A549 (cell line): ENCODE measurements around the gene AMN1. TPM values are rescaled to one million over a fixed set of nuclear protein-coding genes. Genes with fewer than 3 reads are reported as not detected.

ENCODE experiments used
- ATAC-seq, 2 experiments: fragments of 200-7000 bp in 1 of 2; fragments of >200 bp in 1 of 2; cut with Nextera tagmentation in 1 of 2; cut with Tn5 transposase in 1 of 2; 3 replicates each; pipeline versions ENCODE4 v1.8.0 to v1.9.1; 2018 to 2020; ENCODE audit warnings: mild to moderate bottlenecking in 1 of 2, moderate library complexity in 1 of 2
- CTCF ChIA-PET: fragments of 300-600 bp; sonication (Branson Sonifier 250); formaldehyde crosslinking; extraction: SDS; loops from one replicate; lab custom pipeline; 2021; ENCODE audit warnings: antibody characterized with exemption, inconsistent platforms; lab: Yijun Ruan, JAX
- POLR2A ChIA-PET: fragments of 350-600 bp; formaldehyde crosslinking; extraction: SDS; loops from one replicate; lab custom pipeline; 2021; ENCODE audit warnings: antibody characterized with exemption, inconsistent platforms; lab: Yijun Ruan, JAX
- DNase-seq, 2 experiments: peaks; one replicate each; pipeline versions ENCODE4 v3.0.0 to v3.0.0-alpha.2; 2011 to 2016; ENCODE audit warnings: low read depth in 1 of 2, low spot score in 1 of 2
- FAIRE-seq: peaks from 2 replicates; lab custom pipeline; 2011; peaks lifted over from hg19 to GRCh38; lab: Jason Lieb, UNC
- H3K27ac ChIP-seq, 2 experiments: fragments of >200 bp; sonication (Bioruptor Twin); formaldehyde crosslinking; 3 replicates each; pipeline ENCODE4 v1.5.1; 2016 to 2017
- H3K4me1 ChIP-seq: fragments of >200 bp; sonication (Bioruptor Twin); formaldehyde crosslinking; 3 replicates; pipeline ENCODE4 v1.6.1; 2016
- H3K4me2 ChIP-seq: fragments of >200 bp; sonication (Bioruptor Twin); formaldehyde crosslinking; 3 replicates; pipeline ENCODE4 v1.6.1; 2016
- H3K4me3 ChIP-seq: fragments of >200 bp; sonication (Bioruptor Twin); formaldehyde crosslinking; 3 replicates; pipeline ENCODE4 v1.5.1; 2016
- H3K9me3 ChIP-seq: fragments of >200 bp; sonication (Bioruptor Twin); formaldehyde crosslinking; 3 replicates; pipeline ENCODE4 v1.6.1; 2016
- ATOH8 ChIP-seq: fragments of 250-450 bp; sonication (Bioruptor Pico); IDR thresholded peaks from 2 replicates; pipeline ENCODE4 v1.5.0; 2020; ENCODE audit warnings: low read depth, mild to moderate bottlenecking, moderate library complexity
- BHLHE40 ChIP-seq: IDR thresholded peaks from 2 replicates; pipeline ENCODE4 v1.6.1; 2012; ENCODE audit warnings: low read depth, low read length, inconsistent platforms
- CEBPB ChIP-seq, 2 experiments: fragments of >200 bp in 1 of 2; sonication (Bioruptor Twin) in 1 of 2; formaldehyde crosslinking in 1 of 2; IDR thresholded peaks; 2 replicates each; pipeline ENCODE4 v1.6.1; 2012 to 2016
- CHD2 ChIP-seq: fragments of 150-350 bp; IDR thresholded peaks from 2 replicates; pipeline ENCODE4 v1.6.1; 2014; ENCODE audit warnings: low read length; ENCODE audit not compliant: partially characterized antibody
- CTCF ChIP-seq: fragments of >200 bp; sonication (Bioruptor Twin); formaldehyde crosslinking; IDR thresholded peaks from 3 replicates; pipeline ENCODE4 v1.5.1; 2016
- FOSL2 ChIP-seq, 2 experiments: fragments of 450-650 bp in 1 of 2; fragments of >200 bp in 1 of 2; sonication (Bioruptor Twin) in 1 of 2; formaldehyde crosslinking; IDR thresholded peaks; 2 replicates each; pipeline versions ENCODE4 v1.5.0 to v1.6.1; 2016 to 2020; ENCODE audit warnings: mild to moderate bottlenecking in 1 of 2, moderate library complexity in 1 of 2
- FOXS1 ChIP-seq: fragments of 250-450 bp; sonication (Bioruptor Pico); IDR thresholded peaks from 2 replicates; pipeline ENCODE4 v1.5.0; 2020; ENCODE audit warnings: mild to moderate bottlenecking, moderate library complexity
- GATA3 ChIP-seq: IDR thresholded peaks from 2 replicates; pipeline ENCODE4 v1.6.1; 2012; ENCODE audit warnings: borderline replicate concordance
- MYC ChIP-seq: IDR thresholded peaks from 2 replicates; pipeline ENCODE4 v1.6.1; 2012; ENCODE audit warnings: mild to moderate bottlenecking, inconsistent platforms, low read length, improper control_type of control experiment, borderline replicate concordance
- NFE2L2 ChIP-seq: fragments of 150-350 bp; conservative IDR thresholded peaks from 2 replicates; pipeline ENCODE4 v1.6.1; 2014; ENCODE audit warnings: low read length
- PHF8 ChIP-seq: fragments of 200-600 bp; sonication (generic); IDR thresholded peaks from 2 replicates; pipeline ENCODE4 v1.6.1; 2016; ENCODE audit warnings: low read depth, mild to moderate bottlenecking, antibody characterized with exemption, moderate library complexity, borderline replicate concordance
- POLR2A ChIP-seq: IDR thresholded peaks from 2 replicates; pipeline ENCODE4 v1.6.1; 2012; ENCODE audit warnings: mild to moderate bottlenecking, low read length
- POLR2AphosphoS2 ChIP-seq: conservative IDR thresholded peaks from 2 replicates; pipeline ENCODE4 v1.6.1; 2012; ENCODE audit warnings: low read length, improper control_type of control experiment, inconsistent platforms
- RARB ChIP-seq: fragments of 250-450 bp; sonication (Bioruptor Pico); IDR thresholded peaks from 2 replicates; pipeline ENCODE4 v1.8.0; 2021; ENCODE audit warnings: mild to moderate bottlenecking, moderate library complexity
- REST ChIP-seq: fragments of 200-600 bp; sonication (generic); IDR thresholded peaks from 2 replicates; pipeline ENCODE4 v1.6.1; 2016; ENCODE audit warnings: antibody characterized with exemption, mild to moderate bottlenecking, moderate library complexity
- SMC3 ChIP-seq: fragments of >200 bp; sonication (Bioruptor Twin); formaldehyde crosslinking; IDR thresholded peaks from 3 replicates; pipeline ENCODE4 v1.6.1; 2018; ENCODE audit warnings: inconsistent platforms
- USF2 ChIP-seq: fragments of 450-650 bp; IDR thresholded peaks from 2 replicates; pipeline ENCODE4 v1.6.1; 2014; ENCODE audit warnings: antibody characterized with exemption
- ZC3H11A ChIP-seq: fragments of 450-650 bp; IDR thresholded peaks from 2 replicates; pipeline ENCODE4 v1.6.1; 2014; ENCODE audit warnings: antibody characterized with exemption, mild to moderate bottlenecking
- ZFP36 ChIP-seq: fragments of 450-650 bp; IDR thresholded peaks from 2 replicates; pipeline ENCODE4 v1.6.1; 2014; ENCODE audit warnings: borderline replicate concordance; ENCODE audit not compliant: partially characterized antibody
- WGBS: methylation state at CpG from one replicate; pipeline ENCODE4 v1.1.6; 2017; ENCODE audit errors: missing lambda C conversion rate; 5-methylcytosine and 5-hydroxymethylcytosine counted together
- polyA plus RNA-seq, 4 experiments: library from polyadenylated mRNA; depleted of rRNA in 3 of 4; stranded (reverse); fragments of >200 nt; fragmentation: RNase III in 1 of 4; extraction: RNeasy Plus Mini Kit Qiagen cat#74134 plus additional on column Dnase treatment in 1 of 4; gene quantifications; 2 replicates in 3 of 4; 3 replicates in 1 of 4; pipeline ENCODE4 v1.2.3, GENCODE V29; 2011 to 2017

The AMN1 gene
- polyA plus RNA-seq, 2 of the 4 experiments (the other 2 are of a cell fraction), result 18.5 to 53.3 TPM

- ChIA-PET POLR2A (no interaction called here), CTCF (interaction anchor here (0.8 to 1.2 kb wide), 2 partner anchors 13 to 74 kb away, joined by 3 read pairs; no protein-coding TSS in a partner anchor)
Measured at GRCh38 chr12:31727192-31727591, 1.6 kb downstream of the AMN1 start.

More at GRCh38 chr12:31727192-31727591, 1.6 kb downstream of the AMN1 start:
- peaks cover 6% of the 10 kb centered on the region for H3K4me1 ChIP-seq
- H3K27ac ChIP-seq, result no peak overlapping the region
- no peak for FAIRE-seq
- no peak for DNase-seq
- H3K4me2 ChIP-seq, result no peak overlapping the region
- WGBS, result 98% methylated on average over 2 of the region's 2 CpGs
- H3K4me3 ChIP-seq, result no peak overlapping the region
- H3K9me3 ChIP-seq, result peaks cover 6% of the 10 kb centered on the region; the same call in 2 of the 3 replicates
- TF ChIP-seq POLR2A, result no peak
- no peak for TF ChIP-seq GATA3
- no peak for TF ChIP-seq MYC
- TF ChIP-seq POLR2AphosphoS2, result no peak
- no peak for TF ChIP-seq REST
- no peak for TF ChIP-seq CTCF
- TF ChIP-seq BHLHE40, result no peak
- TF ChIP-seq ATOH8, result no peak
- no peak for TF ChIP-seq CHD2
- no peak for TF ChIP-seq PHF8
- TF ChIP-seq USF2, result no peak
- no peak for TF ChIP-seq ZC3H11A
- no peak for TF ChIP-seq FOSL2 (IDR thresholded peaks at IDR 0.05)
- TF ChIP-seq FOSL2 (CRISPR knock-in tag; IDR thresholded peaks at IDR 0.05), result no peak
- TF ChIP-seq RARB (CRISPR knock-in tag), result no peak
- TF ChIP-seq ZFP36, result no peak
- TF ChIP-seq CEBPB (IDR thresholded peaks at IDR 0.05), result no peak
- no peak for TF ChIP-seq NFE2L2
- no peak for TF ChIP-seq FOXS1
- TF ChIP-seq SMC3, result no peak
- ATAC-seq, result no peak
